Measurements from ENCODE around the gene NAGLU. TPM values are rescaled to one million over a fixed set of nuclear protein-coding genes. Genes with fewer than 3 reads are reported as not detected.

NAGLU gene
- total RNA-seq, 4 donors from 2014 or later = 32.9 to 50.5 (median 36.7) TPM

- DNase-seq (ENCODE audit: low spot score in 2 of 2) = no peak
- no peak overlapping the region for H3K4me3 ChIP-seq (ENCODE audit: low read depth, poor library complexity, severe bottlenecking)
- WGBS, 2 donors = 47 to 59% methylated on average over 2 of the region's 2 CpGs
- TF ChIP-seq POLR2A (IDR thresholded peaks at IDR 0.05) = no peak
- TF ChIP-seq, protein P1, sequence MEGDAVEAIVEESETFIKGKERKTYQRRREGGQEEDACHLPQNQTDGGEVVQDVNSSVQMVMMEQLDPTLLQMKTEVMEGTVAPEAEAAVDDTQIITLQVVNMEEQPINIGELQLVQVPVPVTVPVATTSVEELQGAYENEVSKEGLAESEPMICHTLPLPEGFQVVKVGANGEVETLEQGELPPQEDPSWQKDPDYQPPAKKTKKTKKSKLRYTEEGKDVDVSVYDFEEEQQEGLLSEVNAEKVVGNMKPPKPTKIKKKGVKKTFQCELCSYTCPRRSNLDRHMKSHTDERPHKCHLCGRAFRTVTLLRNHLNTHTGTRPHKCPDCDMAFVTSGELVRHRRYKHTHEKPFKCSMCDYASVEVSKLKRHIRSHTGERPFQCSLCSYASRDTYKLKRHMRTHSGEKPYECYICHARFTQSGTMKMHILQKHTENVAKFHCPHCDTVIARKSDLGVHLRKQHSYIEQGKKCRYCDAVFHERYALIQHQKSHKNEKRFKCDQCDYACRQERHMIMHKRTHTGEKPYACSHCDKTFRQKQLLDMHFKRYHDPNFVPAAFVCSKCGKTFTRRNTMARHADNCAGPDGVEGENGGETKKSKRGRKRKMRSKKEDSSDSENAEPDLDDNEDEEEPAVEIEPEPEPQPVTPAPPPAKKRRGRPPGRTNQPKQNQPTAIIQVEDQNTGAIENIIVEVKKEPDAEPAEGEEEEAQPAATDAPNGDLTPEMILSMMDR (IDR thresholded peaks at IDR 0.05) = no peak
- intact Hi-C loops (cut with DNase I; ENCODE audit: low total_unique reads) = loop anchor here (10.0 kb wide), 1 partner anchor 105 kb away; the partner anchor contains the start of genes CCR10 and CNTNAP1
Observed at GRCh38 chr17:42579794-42580551, 43.9 kb downstream of the NAGLU start.

GRCh38 chr17:42581744-42582270 lies 45.8 kb downstream of the NAGLU start:
- peak in 1 of 2 donors; percentile 72 for DNase-seq (ENCODE audit: low spot score in 2 of 2)
- intact Hi-C loops (cut with DNase I; ENCODE audit: low total_unique reads) = no loop called here
- H3K4me3 ChIP-seq (ENCODE audit: low read depth, poor library complexity, severe bottlenecking) = no peak overlapping the region
- 82 to 90% methylated on average over 9 to 10 of the region's 10 CpGs for WGBS, 2 donors
- TF ChIP-seq POLR2A (IDR thresholded peaks at IDR 0.05) = no peak
- TF ChIP-seq, protein P1 (IDR thresholded peaks at IDR 0.05) = no peak

DNA sequence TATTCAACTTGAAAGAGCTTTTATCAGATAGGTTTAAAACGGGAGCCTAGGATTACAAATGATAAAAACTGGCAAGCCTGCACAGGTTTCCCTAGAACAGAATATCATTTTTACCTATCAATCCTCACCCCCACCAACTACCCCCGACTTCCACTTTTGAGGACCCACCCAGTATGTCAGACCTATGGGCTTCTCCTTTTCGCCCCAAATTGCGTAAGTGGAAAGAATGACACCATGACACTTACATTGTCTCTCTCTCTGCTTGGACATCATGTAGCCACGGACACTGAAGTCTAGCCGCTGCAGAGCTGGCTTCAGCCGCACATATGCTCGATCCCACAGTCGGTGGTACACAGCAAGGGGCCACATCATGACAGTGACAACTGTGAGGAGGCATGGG lies 48.8 kb downstream of the NAGLU start:
- H3K4me3 ChIP-seq (ENCODE audit: low read depth, poor library complexity, severe bottlenecking) = no peak overlapping the region
- intact Hi-C loops (cut with DNase I; ENCODE audit: low total_unique reads) = no loop called here
- TF ChIP-seq POLR2A (IDR thresholded peaks at IDR 0.05) = no peak
- TF ChIP-seq, protein P1 (IDR thresholded peaks at IDR 0.05) = no peak
- no peak for DNase-seq (ENCODE audit: low spot score in 2 of 2)
- WGBS, 2 donors = 73 to 75% methylated on average over 9 of the region's 9 CpGs

DNA sequence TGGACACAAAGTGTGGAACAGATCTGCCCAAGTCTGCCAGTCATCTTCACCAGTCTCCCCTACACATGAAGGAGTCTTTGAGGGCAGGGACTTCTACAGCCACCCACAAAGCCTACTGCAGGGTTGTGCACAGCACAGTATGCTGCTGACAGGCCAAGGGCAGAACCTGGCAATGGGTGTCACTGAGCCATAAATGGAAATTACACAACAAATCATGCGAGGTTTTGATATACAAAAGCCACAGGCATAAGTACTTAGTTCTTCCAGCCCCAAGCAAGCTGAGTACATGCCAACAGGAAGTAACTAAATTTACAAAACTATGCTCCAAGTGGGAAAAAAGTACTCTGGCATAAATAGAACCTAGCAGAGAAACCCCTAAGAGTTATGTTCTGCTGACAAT lies 49.3 kb downstream of the NAGLU start:
- intact Hi-C loops (cut with DNase I; ENCODE audit: low total_unique reads) = no loop called here
- TF ChIP-seq, protein P1 (IDR thresholded peaks at IDR 0.05) = no peak
- TF ChIP-seq POLR2A (IDR thresholded peaks at IDR 0.05) = no peak
- no peak for DNase-seq (ENCODE audit: low spot score in 2 of 2)
- no peak overlapping the region for H3K4me3 ChIP-seq (ENCODE audit: low read depth, poor library complexity, severe bottlenecking)
- WGBS, 2 donors = 16 to 24% methylated on average over 1 of the region's 1 CpG

DNA sequence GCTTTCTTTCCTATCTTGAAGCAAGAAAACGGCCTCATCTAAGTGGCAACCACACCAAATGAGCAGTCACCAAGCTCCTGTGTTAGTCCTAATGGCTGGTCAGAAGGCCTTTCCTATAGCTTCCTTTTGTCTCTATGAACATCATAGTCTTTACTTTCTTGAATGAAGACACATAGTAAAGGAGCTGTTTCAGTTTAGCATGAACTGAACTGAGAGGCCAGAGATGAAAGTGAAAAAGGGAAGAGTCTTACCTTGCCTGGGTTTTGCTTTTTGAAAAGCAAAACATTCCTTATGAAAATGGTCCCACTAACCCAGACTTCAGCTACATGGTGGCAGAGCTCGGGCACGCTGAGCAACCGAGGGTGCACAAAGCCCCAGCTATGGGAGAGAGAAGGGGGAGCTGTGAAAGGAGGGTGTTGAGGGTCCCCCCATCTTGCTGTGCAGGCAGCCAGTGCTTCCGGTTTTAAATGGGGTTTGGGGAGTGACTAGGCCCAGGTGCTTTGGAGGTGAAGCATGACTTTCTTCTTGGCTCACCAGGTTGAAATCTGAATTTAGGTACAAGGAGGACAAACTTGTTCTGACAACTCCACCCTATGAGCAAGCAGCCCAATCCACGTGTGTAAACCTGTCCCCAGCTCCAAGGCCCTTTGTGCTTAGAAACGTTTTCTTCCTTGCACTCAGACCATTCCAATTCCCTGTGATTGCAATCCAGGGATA lies 50.6 kb downstream of the NAGLU start:
- DNase-seq (ENCODE audit: low spot score in 2 of 2) = no peak
- WGBS, 2 donors = 49 to 51% methylated on average over 7 of the region's 7 CpGs
- no peak overlapping the region for H3K4me3 ChIP-seq (ENCODE audit: low read depth, poor library complexity, severe bottlenecking)
- intact Hi-C loops (cut with DNase I; ENCODE audit: low total_unique reads) = no loop called here
- TF ChIP-seq, protein P1 (IDR thresholded peaks at IDR 0.05) = no peak
- TF ChIP-seq POLR2A (IDR thresholded peaks at IDR 0.05) = no peak

Measured in lower leg skin (tissue), 4 donors.